Ovary (tissue), 9 donors: Measurements from ENCODE around the gene SEPTIN3. TPM values are rescaled to one million over a fixed set of nuclear protein-coding genes. Genes with fewer than 3 reads are reported as not detected.

Source experiments
- DNase-seq, 5 donors: peaks; one replicate each; pipeline ENCODE4 v3.0.0-alpha.2; 2019 to 2020
- H3K27ac ChIP-seq, 2 donors: fragments of 200-600 bp; one replicate each; pipeline versions ENCODE4 v1.5.1 to v1.8.0; 2019 to 2022
- H3K27me3 ChIP-seq: fragments of 200-600 bp; one replicate; pipeline ENCODE4 v1.8.0; 2022
- H3K36me3 ChIP-seq: fragments of 200-600 bp; sonication (generic); one replicate; pipeline ENCODE4 v1.5.1; 2019
- H3K4me1 ChIP-seq: one replicate; pipeline ENCODE4 v1.8.1; 2013; ENCODE audit warnings: mild to moderate bottlenecking, moderate library complexity; ENCODE audit not compliant: insufficient read depth
- H3K4me3 ChIP-seq: fragments of 200-600 bp; sonication (generic); one replicate; pipeline ENCODE4 v1.5.1; 2017
- H3K9me3 ChIP-seq, 2 donors: fragments of 200-600 bp in 1 of 2; sonication (generic) in 1 of 2; one replicate each; pipeline versions ENCODE4 v1.5.1 to v1.8.1; 2013 to 2019; ENCODE audit warnings: mild to moderate bottlenecking in 1 of 2, moderate library complexity in 1 of 2
- CTCF ChIP-seq, 3 donors: fragments of 450-650 bp in 2 of 3; fragments of 200-600 bp in 1 of 3; IDR thresholded peaks; one replicate each; pipeline versions ENCODE4 v1.5.1 to v1.8.0; 2016 to 2022; ENCODE audit warnings: antibody characterized with exemption in 3 of 3, mild to moderate bottlenecking in 1 of 3
- EP300 ChIP-seq: sonication (generic); formaldehyde crosslinking; IDR thresholded peaks from one replicate; pipeline ENCODE4 v1.6.1; 2017; ENCODE audit warnings: antibody characterized with exemption
- POLR2A ChIP-seq: fragments of 450-650 bp; IDR thresholded peaks from one replicate; pipeline ENCODE4 v1.6.1; 2017; ENCODE audit warnings: antibody characterized with exemption, mild to moderate bottlenecking, moderate library complexity
- WGBS, 3 donors: extraction: QIAGEN DNeasy Blood & Tissue Kit in 1 of 3; methylation state at CpG; one replicate each; pipeline versions ENCODE4 v1.1.5 to v1.1.7; 2013 to 2017; 5-methylcytosine and 5-hydroxymethylcytosine counted together
- intact Hi-C, 4 donors: fragments of 100-400 bp; cut with DNase I; formaldehyde crosslinking; loops; one replicate each; pipeline versions ENCODE4 v1.11.0 to v1.15.1; 2022 to 2023
- polyA plus RNA-seq, 2 donors: library from polyadenylated mRNA; stranded (reverse); fragments of 200-250 nt in 1 of 2; fragments of 350-450 nt in 1 of 2; fragmentation: Illumina TruSeq in 1 of 2; extraction: RNeasy Lipid Tissue Mini Kit (QIAGEN cat#74804) in 1 of 2; gene quantifications; one replicate each; pipeline ENCODE4 v1.2.3, GENCODE V29; 2013 to 2014
- total RNA-seq, 7 donors: library from RNA; depleted of rRNA in 2 of 7; stranded (reverse); fragments of >200 nt in 2 of 7; fragmentation: NEBNext Ultra II Directional in 3 of 7; extraction: Animal tissue kit (Norgen Biotek cat#: 25700) in 3 of 7; gene quantifications; one replicate each; pipeline versions ENCODE4 v1.1.0 to v1.2.4, GENCODE V29; 2016 to 2023
- donor health status: DM: no; HTN: no; CAD: no; lungs with moderate emphysema.
- donor health status: DM: no; HTN: no; CAD: no.
- donor health status: Bipolar disorder and iron deficiency.
- donor health status: DM: yes; HTN: yes; CAD: no.
- donor health status: DM: no; HTN: no; CAD: no.
- donor health status: DM: yes; HTN: yes; CAD: no.

Gene SEPTIN3
- total and polyA plus RNA-seq, 9 donors, result 0.11 to 1.4 (median 0.23) TPM; not detected in 1

GRCh38 chr22:41976070-41976901 lies 7.0 kb downstream of the SEPTIN3 start:
- WGBS, 3 donors, result 1 to 6% (median 3%) methylated on average over 20 to 70 of the region's 72 CpGs
- H3K4me3 ChIP-seq, result peak overlapping the region; percentile 24
- no peaks in the 10 kb centered on the region for H3K27me3 ChIP-seq
- DNase-seq, result no peak
- TF ChIP-seq POLR2A (no peak), EP300 (no peak), CTCF (IDR thresholded peaks at IDR 0.05) (no peak)
- H3K27ac ChIP-seq, result no peak overlapping the region
- intact Hi-C loops, result no loop called here
- H3K4me1 ChIP-seq, result peaks cover 3% of the 10 kb centered on the region
- H3K36me3 ChIP-seq, result no peaks in the 10 kb centered on the region
- H3K9me3 ChIP-seq, result no peaks in the 10 kb centered on the region

GRCh38 chr22:41976961-41977566 lies 7.8 kb downstream of the SEPTIN3 start:
- 1 to 2% (median 1%) methylated on average over 42 to 46 of the region's 46 CpGs for WGBS, 3 donors
- Histone ChIP-seq H3K27me3 (no peaks in the 10 kb centered on the region), H3K27ac (no peak overlapping the region), H3K36me3 (no peaks in the 10 kb centered on the region), H3K4me1 (peaks cover 3% of the 10 kb centered on the region), H3K4me3 (peak overlapping the region; percentile 12), H3K9me3 (no peaks in the 10 kb centered on the region)
- intact Hi-C loops, result no loop called here
- TF ChIP-seq POLR2A (no peak), EP300 (no peak), CTCF (IDR thresholded peaks at IDR 0.05) (no peak)
- DNase-seq, result no peak

- Histone ChIP-seq H3K4me1 (peaks cover 3% of the 10 kb centered on the region), H3K27me3 (no peaks in the 10 kb centered on the region), H3K9me3 (no peaks in the 10 kb centered on the region), H3K36me3 (no peaks in the 10 kb centered on the region), H3K4me3 (no peak overlapping the region), H3K27ac (no peak overlapping the region)
- 83 to 100% (median 100%) methylated on average over 1 of the region's 1 CpG for WGBS, 3 donors
- no peak for TF ChIP-seq POLR2A
- TF ChIP-seq CTCF (IDR thresholded peaks at IDR 0.05), result no peak
- no peak for TF ChIP-seq EP300
- no peak for DNase-seq
- intact Hi-C loops, result no loop called here
Observed at GRCh38 chr22:41978732-41979131, 9.5 kb downstream of the SEPTIN3 start.

DNA sequence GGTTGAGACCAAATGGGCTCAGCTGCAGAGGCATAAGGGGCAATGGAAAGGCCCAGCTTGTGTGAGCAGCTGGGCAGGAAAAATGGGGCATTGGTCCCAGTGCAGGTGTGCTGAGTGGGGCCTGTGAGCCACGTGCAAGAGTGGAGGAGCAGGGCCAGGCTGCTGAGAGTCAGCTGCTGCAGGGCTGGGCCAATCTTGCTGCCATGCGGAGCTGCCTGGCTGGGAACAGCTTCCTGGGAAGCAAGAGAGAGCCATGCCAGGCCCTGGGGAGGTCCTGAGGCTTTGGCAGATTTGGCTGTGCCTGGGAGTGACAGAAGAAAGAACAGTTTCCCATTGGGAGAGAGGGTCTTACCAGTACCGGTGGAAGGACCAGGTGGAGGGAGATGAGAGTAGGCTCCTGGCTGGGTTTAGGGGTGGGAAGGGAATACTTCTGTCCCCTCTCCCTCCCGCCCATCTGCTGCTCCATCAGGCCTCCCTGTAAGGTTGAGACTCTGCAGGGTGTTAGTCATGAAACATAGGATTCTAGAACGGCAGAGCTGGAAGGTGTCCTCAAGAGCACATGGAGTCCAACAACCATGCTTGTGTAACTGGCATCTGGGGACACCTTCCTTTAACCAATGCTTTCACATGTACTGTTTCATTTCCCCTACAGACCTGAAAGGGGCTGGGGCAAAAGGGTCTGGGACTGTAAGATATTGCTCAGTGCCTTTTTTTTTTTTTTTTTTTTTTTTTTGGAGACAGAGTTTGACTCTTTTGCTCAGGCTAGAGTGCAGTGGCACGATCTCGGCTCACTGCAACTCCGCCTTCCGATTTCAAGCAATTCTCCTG lies 10.4 kb downstream of the SEPTIN3 start:
- WGBS, 3 donors, result 70 to 73% (median 72%) methylated on average over 9 of the region's 9 CpGs
- TF ChIP-seq EP300 (no peak), POLR2A (no peak), CTCF (IDR thresholded peaks at IDR 0.05) (no peak)
- H3K4me1 ChIP-seq, result peaks cover 3% of the 10 kb centered on the region
- H3K9me3 ChIP-seq, result no peaks in the 10 kb centered on the region
- H3K4me3 ChIP-seq, result no peak overlapping the region
- DNase-seq, result no peak
- no peak overlapping the region for H3K27ac ChIP-seq
- intact Hi-C loops, result no loop called here
- no peaks in the 10 kb centered on the region for H3K27me3 ChIP-seq
- H3K36me3 ChIP-seq, result no peaks in the 10 kb centered on the region
